HEK293T (cell line): ENCODE results near the gene FAM229A.

Source experiments
- CTCF ChIA-PET: fragments of 350-600 bp; formaldehyde crosslinking; extraction: SDS; loops from one replicate; lab custom pipeline; 2021; ENCODE audit warnings: antibody characterized with exemption, inconsistent platforms; lab: Yijun Ruan, JAX
- POLR2A ChIA-PET: fragments of 350-600 bp; formaldehyde crosslinking; extraction: SDS; loops from one replicate; lab custom pipeline; 2020; ENCODE audit warnings: antibody characterized with exemption, inconsistent platforms; lab: Yijun Ruan, JAX
- DNase-seq: peaks from one replicate; pipeline ENCODE4 v3.0.0; 2012; ENCODE audit warnings: mixed read lengths; ENCODE audit errors: extremely low spot score
- ARNT ChIP-seq: fragments of 450-650 bp; IDR thresholded peaks from 2 replicates; pipeline ENCODE4 v1.6.1; 2017; ENCODE audit warnings: mild to moderate bottlenecking
- BHLHE40 ChIP-seq: fragments of 450-650 bp; IDR thresholded peaks from 2 replicates; pipeline ENCODE4 v1.6.1; 2016; ENCODE audit warnings: mild to moderate bottlenecking, moderate library complexity, borderline replicate concordance
- CTBP1 ChIP-seq: fragments of 450-650 bp; IDR thresholded peaks from 2 replicates; pipeline ENCODE4 v1.6.1; 2016; ENCODE audit warnings: borderline replicate concordance
- ELF4 ChIP-seq: fragments of 450-650 bp; IDR thresholded peaks from 2 replicates; pipeline ENCODE4 v1.6.1; 2017; ENCODE audit warnings: antibody characterized with exemption
- FOXA1 ChIP-seq: fragments of 450-650 bp; IDR thresholded peaks from 2 replicates; pipeline ENCODE4 v1.6.1; 2016; ENCODE audit warnings: mild to moderate bottlenecking
- FOXK2 ChIP-seq: fragments of 450-650 bp; IDR thresholded peaks from 2 replicates; pipeline ENCODE4 v1.6.1; 2016; ENCODE audit warnings: mild to moderate bottlenecking
- FOXM1 ChIP-seq: fragments of 450-650 bp; IDR thresholded peaks from 2 replicates; pipeline ENCODE4 v1.6.1; 2017; ENCODE audit warnings: mild to moderate bottlenecking, borderline replicate concordance
- HDGF ChIP-seq: fragments of 450-650 bp; IDR thresholded peaks from 2 replicates; pipeline ENCODE4 v1.6.1; 2017; ENCODE audit warnings: antibody characterized with exemption, borderline replicate concordance
- L3MBTL2 ChIP-seq: fragments of 450-650 bp; conservative IDR thresholded peaks from 2 replicates; pipeline ENCODE4 v1.6.1; 2016; ENCODE audit warnings: mild to moderate bottlenecking
- LEF1 ChIP-seq: fragments of 450-650 bp; IDR thresholded peaks from 2 replicates; pipeline ENCODE4 v1.6.1; 2017; ENCODE audit warnings: mild to moderate bottlenecking, borderline replicate concordance
- NFRKB ChIP-seq: fragments of 450-650 bp; IDR thresholded peaks from 2 replicates; pipeline ENCODE4 v1.6.1; 2016; ENCODE audit warnings: mild to moderate bottlenecking, moderate library complexity
- SP1 ChIP-seq: fragments of 450-650 bp; IDR thresholded peaks from 2 replicates; pipeline ENCODE4 v1.6.1; 2017
- SUZ12 ChIP-seq: fragments of 450-650 bp; IDR thresholded peaks from 2 replicates; pipeline ENCODE4 v1.6.1; 2016; ENCODE audit warnings: mild to moderate bottlenecking
- TARDBP ChIP-seq: fragments of 450-650 bp; IDR thresholded peaks from 2 replicates; pipeline ENCODE4 v1.6.1; 2016
- ZNF384 ChIP-seq: fragments of 450-650 bp; IDR thresholded peaks from 2 replicates; pipeline ENCODE4 v1.6.1; 2016
- TF ChIP-seq, protein P1 (sequence below): fragments of 450-650 bp; IDR thresholded peaks from 2 replicates; pipeline ENCODE4 v1.6.1; 2016

FAM229A gene

DNA sequence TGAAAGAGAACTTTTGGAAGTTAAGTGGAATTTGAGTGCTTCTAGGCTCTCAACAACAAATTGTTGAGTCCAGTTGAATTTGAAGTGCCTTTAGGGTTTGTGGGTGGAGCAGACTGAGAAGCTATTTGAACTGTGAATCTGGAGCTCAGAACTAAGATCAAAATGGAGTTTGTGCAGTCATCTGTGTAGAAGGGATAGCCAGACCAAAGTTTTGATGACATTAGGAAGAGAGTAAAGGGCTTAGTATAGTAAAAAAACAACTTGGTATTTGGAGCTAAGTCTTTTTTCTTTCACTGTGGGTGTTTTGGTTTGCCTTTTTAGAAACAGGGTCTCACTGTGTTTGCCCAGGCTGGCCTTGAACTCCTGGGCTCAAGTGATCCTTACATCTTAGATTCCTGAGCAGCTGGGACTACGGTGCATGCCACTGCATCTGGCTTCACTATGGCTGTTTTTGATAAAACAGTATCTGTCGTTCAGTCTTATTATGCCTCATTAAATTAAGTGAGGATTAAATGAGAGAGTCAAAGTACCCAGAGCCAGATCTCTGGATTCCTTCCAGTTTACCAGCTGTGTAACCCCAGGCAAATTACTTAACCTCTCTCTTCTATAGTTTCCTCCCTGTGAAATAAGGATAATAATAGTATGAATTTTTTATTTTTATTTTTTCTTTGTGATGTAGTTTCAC is 50.4 kb downstream of the FAM229A start:
- POLR2A ChIA-PET: interaction anchor here (1.1 to 1.3 kb wide), 2 partner anchors 20 to 24 kb away, joined by 5 to 6 read pairs; partner anchors contain the start of genes HDAC1 and MARCKSL1
- CTCF ChIA-PET: interaction anchor here (0.6 to 1.3 kb wide), 4 partner anchors 52 to 157 kb away, joined by 3 to 6 read pairs (median 4); no protein-coding TSS in a partner anchor
- no peak for DNase-seq
- TF ChIP-seq LEF1: no peak
- TF ChIP-seq ZNF384: no peak
- no peak for TF ChIP-seq SP1
- no peak for TF ChIP-seq TARDBP
- TF ChIP-seq ARNT: no peak
- TF ChIP-seq L3MBTL2: no peak
- no peak for TF ChIP-seq HDGF
- no peak for TF ChIP-seq ELF4
- TF ChIP-seq, protein P1, sequence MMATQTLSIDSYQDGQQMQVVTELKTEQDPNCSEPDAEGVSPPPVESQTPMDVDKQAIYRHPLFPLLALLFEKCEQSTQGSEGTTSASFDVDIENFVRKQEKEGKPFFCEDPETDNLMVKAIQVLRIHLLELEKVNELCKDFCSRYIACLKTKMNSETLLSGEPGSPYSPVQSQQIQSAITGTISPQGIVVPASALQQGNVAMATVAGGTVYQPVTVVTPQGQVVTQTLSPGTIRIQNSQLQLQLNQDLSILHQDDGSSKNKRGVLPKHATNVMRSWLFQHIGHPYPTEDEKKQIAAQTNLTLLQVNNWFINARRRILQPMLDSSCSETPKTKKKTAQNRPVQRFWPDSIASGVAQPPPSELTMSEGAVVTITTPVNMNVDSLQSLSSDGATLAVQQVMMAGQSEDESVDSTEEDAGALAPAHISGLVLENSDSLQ: no peak
- TF ChIP-seq FOXK2: no peak
- TF ChIP-seq FOXM1: no peak
- no peak for TF ChIP-seq FOXA1
- TF ChIP-seq CTBP1: no peak
- TF ChIP-seq NFRKB: no peak
- TF ChIP-seq SUZ12: no peak
- TF ChIP-seq BHLHE40: no peak
